ENCODE measurements around the gene CAPNS1. TPM values are rescaled to one million over a fixed set of nuclear protein-coding genes. Genes with fewer than 3 reads are reported as not detected.

The CAPNS1 gene
- total and polyA plus RNA-seq, 2 of the 13 experiments (the other 11 are each of a cell fraction or from before 2014, with no cell fraction given) = 322 to 526 TPM

DNA sequence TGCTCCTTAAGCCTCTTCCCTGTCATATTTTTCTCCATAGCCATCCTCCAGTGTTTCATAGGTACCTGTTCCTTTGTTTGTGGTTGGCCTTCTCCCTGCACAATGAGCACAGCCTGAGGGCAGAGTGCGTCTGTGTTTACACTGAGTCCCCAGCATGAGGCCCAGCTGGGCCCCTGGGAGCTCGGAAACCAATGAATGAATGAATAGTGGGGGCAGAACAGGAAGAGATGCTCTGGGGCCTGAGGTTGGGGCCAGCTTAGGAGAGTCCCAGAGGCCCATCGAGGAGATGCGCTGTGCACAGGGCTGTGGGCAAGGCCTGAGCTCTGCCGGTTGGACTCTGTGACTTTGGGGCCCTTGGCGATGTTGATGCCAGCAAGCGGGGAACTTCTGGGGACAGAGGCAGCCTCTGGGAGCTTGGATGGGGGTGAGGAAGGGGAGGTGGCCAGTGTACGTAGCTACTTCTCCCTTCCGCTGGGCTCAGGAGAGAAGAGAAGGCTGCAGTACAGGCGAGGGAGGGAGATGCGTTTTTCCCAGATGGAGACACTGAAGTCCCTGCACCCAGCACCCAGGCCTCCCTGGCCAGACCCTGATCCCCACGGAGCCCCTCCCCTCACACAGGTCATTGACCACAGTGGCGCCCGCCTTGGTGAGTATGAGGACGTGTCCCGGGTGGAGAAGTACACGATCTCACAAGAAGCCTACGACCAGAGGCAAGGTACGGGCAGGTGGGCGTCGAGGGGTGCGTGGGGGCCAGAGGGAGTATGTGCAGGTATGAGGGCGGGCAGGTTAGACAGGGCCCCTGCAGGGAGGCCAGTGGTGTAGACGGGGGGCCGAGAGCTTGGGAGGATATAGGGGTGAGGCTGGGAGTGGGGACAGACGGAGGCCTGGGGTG, 19.5 kb upstream of the CAPNS1 start (continued):
- TF ChIP-seq, protein P1, sequence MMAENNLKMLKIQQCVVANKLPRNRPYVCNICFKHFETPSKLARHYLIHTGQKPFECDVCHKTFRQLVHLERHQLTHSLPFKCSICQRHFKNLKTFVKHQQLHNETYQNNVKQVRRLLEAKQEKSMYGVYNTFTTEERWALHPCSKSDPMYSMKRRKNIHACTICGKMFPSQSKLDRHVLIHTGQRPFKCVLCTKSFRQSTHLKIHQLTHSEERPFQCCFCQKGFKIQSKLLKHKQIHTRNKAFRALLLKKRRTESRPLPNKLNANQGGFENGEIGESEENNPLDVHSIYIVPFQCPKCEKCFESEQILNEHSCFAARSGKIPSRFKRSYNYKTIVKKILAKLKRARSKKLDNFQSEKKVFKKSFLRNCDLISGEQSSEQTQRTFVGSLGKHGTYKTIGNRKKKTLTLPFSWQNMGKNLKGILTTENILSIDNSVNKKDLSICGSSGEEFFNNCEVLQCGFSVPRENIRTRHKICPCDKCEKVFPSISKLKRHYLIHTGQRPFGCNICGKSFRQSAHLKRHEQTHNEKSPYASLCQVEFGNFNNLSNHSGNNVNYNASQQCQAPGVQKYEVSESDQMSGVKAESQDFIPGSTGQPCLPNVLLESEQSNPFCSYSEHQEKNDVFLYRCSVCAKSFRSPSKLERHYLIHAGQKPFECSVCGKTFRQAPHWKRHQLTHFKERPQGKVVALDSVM (CRISPR knock-in tag; IDR thresholded peaks at IDR 0.05) = peak; percentile 63; the same call in 1 of the 2 replicates
- TF ChIP-seq CENPBD1 (CRISPR knock-in tag; IDR thresholded peaks at IDR 0.05; ENCODE audit: borderline replicate concordance, low read depth) (no peak), HMG20A (CRISPR knock-in tag; IDR thresholded peaks at IDR 0.05; ENCODE audit: borderline replicate concordance) (no peak; the same call in 1 of the 2 replicates), XRCC5 (optimal IDR thresholded peaks at IDR 0.05; ENCODE audit: low read length) (peak; percentile 79), MXD3 (CRISPR knock-in tag; IDR thresholded peaks at IDR 0.05) (peak; percentile 12; the same call in 1 of the 2 replicates), BCL6 (CRISPR knock-in tag; IDR thresholded peaks at IDR 0.05) (0 out of 2 replicates have a peak, but pooled peaks have one; percentile 57), ZNF10 (CRISPR knock-in tag; IDR thresholded peaks at IDR 0.05; ENCODE audit: borderline replicate concordance, low read depth) (no peak), NCOR1 (IDR thresholded peaks at IDR 0.05; ENCODE audit: borderline replicate concordance, low read length) (peak; percentile 58; the same call in 1 of the 2 replicates), ZNF512 (CRISPR knock-in tag; IDR thresholded peaks at IDR 0.05) (no peak), PRMT3 (CRISPR knock-in tag; IDR thresholded peaks at IDR 0.05; ENCODE audit: borderline replicate concordance, low read depth) (no peak), MBD4 (IDR thresholded peaks at IDR 0.05; ENCODE audit: borderline replicate concordance, low read length) (no peak), ZBTB44 (CRISPR knock-in tag; IDR thresholded peaks at IDR 0.05) (no peak), TBX2 (CRISPR knock-in tag; IDR thresholded peaks at IDR 0.05; ENCODE audit: borderline replicate concordance) (peak; percentile 89), ZFP62 (CRISPR knock-in tag; IDR thresholded peaks at IDR 0.05) (no peak), DR1 (CRISPR knock-in tag; IDR thresholded peaks at IDR 0.05) (peak; percentile 73), DPF2 (CRISPR knock-in tag; IDR thresholded peaks at IDR 0.05; ENCODE audit: borderline replicate concordance, low read depth) (peak; percentile 81)
- TF ChIP-seq, protein P2, sequence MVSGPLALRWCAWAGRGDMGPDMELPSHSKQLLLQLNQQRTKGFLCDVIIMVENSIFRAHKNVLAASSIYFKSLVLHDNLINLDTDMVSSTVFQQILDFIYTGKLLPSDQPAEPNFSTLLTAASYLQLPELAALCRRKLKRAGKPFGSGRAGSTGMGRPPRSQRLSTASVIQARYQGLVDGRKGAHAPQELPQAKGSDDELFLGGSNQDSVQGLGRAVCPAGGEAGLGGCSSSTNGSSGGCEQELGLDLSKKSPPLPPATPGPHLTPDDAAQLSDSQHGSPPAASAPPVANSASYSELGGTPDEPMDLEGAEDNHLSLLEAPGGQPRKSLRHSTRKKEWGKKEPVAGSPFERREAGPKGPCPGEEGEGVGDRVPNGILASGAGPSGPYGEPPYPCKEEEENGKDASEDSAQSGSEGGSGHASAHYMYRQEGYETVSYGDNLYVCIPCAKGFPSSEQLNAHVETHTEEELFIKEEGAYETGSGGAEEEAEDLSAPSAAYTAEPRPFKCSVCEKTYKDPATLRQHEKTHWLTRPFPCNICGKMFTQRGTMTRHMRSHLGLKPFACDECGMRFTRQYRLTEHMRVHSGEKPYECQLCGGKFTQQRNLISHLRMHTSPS (CRISPR knock-in tag; IDR thresholded peaks at IDR 0.05; ENCODE audit: low read depth) = no peak

Data from HepG2 (cell line).